ENCODE measurements around the gene TRIP11. TPM values are rescaled to one million over a fixed set of nuclear protein-coding genes. Genes with fewer than 3 reads are reported as not detected.

TRIP11 gene
- total and polyA plus RNA-seq, 8 donors: 4.2 to 58.7 (median 42.1) TPM

DNA sequence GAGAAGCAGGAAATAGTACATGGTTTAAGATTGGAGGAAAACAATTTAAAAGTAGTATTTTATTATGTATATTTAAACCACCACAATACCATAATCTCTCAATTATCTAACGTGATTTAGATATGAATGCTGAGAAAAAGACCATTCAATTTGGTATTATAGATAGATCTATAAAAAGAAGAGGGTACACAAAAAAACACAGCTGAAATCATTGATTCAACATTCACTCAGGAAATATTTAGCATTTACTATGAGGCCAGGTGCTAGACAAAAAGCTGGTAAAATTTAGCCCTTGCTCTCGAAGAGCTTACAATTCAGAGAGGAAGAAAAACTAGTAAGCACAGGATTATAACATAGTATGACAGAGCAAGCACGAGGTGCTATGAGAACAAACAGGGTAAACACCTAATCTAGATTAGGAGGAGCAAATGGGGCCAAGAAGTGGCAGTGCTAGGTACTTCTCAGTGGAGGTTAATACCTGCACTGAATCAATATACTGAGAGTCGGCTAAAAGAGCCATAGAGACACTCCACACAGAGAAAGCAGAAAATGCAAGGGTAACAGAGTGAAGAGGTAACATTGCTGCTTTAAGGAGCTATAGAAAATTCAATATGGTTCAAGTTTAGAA lies 27.6 kb downstream of the TRIP11 start:
- intact Hi-C loops (cut with DNase I): no loop called here
- FAIRE-seq (no peak), ATAC-seq (peak; percentile 84 to 94 (median 91)), DNase-seq (no peak)
- Histone ChIP-seq H3K4me1 (peaks cover 5 to 12% (median 9%) of the 10 kb centered on the region in 3 donors), H3K9me3 (no peaks in the 10 kb centered on the region), H3K27ac (no peak overlapping the region), H3K4me3 (no peak overlapping the region), H3K27me3 (no peaks in the 10 kb centered on the region), H3K36me3 (peaks cover 0 to 49% (median 19%) of the 10 kb centered on the region in 3 donors)
- TF ChIP-seq, protein P1, sequence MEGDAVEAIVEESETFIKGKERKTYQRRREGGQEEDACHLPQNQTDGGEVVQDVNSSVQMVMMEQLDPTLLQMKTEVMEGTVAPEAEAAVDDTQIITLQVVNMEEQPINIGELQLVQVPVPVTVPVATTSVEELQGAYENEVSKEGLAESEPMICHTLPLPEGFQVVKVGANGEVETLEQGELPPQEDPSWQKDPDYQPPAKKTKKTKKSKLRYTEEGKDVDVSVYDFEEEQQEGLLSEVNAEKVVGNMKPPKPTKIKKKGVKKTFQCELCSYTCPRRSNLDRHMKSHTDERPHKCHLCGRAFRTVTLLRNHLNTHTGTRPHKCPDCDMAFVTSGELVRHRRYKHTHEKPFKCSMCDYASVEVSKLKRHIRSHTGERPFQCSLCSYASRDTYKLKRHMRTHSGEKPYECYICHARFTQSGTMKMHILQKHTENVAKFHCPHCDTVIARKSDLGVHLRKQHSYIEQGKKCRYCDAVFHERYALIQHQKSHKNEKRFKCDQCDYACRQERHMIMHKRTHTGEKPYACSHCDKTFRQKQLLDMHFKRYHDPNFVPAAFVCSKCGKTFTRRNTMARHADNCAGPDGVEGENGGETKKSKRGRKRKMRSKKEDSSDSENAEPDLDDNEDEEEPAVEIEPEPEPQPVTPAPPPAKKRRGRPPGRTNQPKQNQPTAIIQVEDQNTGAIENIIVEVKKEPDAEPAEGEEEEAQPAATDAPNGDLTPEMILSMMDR (IDR thresholded peaks at IDR 0.05): no peak
- WGBS, 2 donors: 20 to 21% methylated on average over 4 of the region's 4 CpGs

DNA sequence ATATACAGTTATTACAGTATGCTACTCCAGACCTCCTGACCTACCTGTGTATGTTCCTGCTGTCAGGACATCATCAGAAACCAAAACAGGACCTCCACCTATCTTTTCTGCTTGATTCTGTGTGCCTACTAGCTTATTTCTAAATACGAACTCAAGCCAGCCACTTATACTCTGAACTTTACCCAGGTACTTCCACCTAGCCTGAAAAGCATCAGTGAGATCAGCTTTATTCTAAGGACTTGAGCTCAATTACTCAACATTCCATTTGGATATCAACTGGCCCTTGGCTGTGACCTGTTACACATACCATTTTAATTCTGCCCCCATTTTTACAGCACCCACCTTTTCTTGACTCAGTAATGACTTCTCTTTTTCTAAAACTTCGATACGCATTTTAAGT lies 29.2 kb downstream of the TRIP11 start:
- Histone ChIP-seq H3K27me3 (no peaks in the 10 kb centered on the region), H3K9me3 (no peaks in the 10 kb centered on the region), H3K27ac (no peak overlapping the region), H3K36me3 (peaks cover 0 to 53% (median 25%) of the 10 kb centered on the region in 3 donors), H3K4me1 (peaks cover 5 to 12% (median 6%) of the 10 kb centered on the region in 3 donors), H3K4me3 (no peak overlapping the region)
- intact Hi-C loops (cut with DNase I): no loop called here
- ATAC-seq (no peak), DNase-seq (no peak), FAIRE-seq (no peak)
- WGBS, 2 donors: 96% methylated on average over 3 of the region's 3 CpGs
- TF ChIP-seq, protein P1 (IDR thresholded peaks at IDR 0.05): no peak

DNA sequence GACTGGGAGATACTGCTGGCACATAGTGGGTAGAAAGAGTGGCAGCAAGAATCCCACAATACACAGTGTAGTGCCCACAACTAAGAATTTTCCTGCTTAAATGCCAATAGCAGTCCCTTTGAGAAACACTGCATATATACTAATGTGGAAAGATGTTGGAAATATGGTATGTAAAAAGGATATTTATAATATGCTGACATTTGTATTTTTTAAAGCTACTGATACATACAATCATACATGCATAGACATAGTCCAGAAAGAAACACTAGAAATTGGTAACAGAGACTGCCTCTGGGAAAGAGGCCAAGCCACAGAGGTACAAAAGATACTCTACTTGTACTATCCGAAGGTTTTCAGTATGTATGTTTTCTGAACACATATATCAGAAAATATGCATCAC lies 30.3 kb downstream of the TRIP11 start:
- H3K27ac ChIP-seq: no peak overlapping the region
- ATAC-seq: no peak
- DNase-seq: no peak
- no peaks in the 10 kb centered on the region for H3K27me3 ChIP-seq
- TF ChIP-seq, protein P1 (IDR thresholded peaks at IDR 0.05): no peak
- peaks cover 5 to 12% (median 6%) of the 10 kb centered on the region in 3 donors for H3K4me1 ChIP-seq
- no peak for FAIRE-seq
- peaks cover 0 to 51% (median 28%) of the 10 kb centered on the region in 3 donors for H3K36me3 ChIP-seq
- intact Hi-C loops (cut with DNase I): no loop called here
- 55 to 61% methylated on average over 1 of the region's 1 CpG for WGBS, 2 donors
- H3K9me3 ChIP-seq: no peaks in the 10 kb centered on the region
- no peak overlapping the region for H3K4me3 ChIP-seq

DNA sequence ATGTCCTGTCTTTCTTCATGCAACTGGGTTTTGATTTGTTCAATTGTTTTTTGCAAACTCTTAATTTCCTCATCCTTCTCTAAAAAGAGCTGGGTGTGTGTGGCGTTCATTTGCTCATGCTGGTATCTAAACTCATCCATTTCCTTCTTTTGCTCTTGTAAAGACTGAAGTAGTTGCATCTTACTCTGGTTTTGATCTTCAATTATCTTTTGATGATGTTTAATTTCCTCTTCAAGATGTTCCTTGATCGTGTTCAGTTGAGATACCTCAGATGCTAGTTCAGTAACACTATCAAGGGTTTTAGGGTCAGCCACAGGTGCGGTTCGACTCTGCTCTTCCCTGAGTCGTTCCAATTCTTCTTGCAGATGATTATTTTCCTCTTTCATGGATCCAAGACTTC lies 34.8 kb downstream of the TRIP11 start:
- 95% methylated on average over 5 of the region's 5 CpGs for WGBS, 2 donors
- TF ChIP-seq, protein P1 (IDR thresholded peaks at IDR 0.05): no peak
- peaks cover 0 to 50% (median 19%) of the 10 kb centered on the region in 3 donors for H3K36me3 ChIP-seq
- H3K4me1 ChIP-seq: peaks cover 0 to 10% (median 6%) of the 10 kb centered on the region in 3 donors
- no peak overlapping the region for H3K4me3 ChIP-seq
- no peak for FAIRE-seq
- no peak overlapping the region for H3K27ac ChIP-seq
- intact Hi-C loops (cut with DNase I): no loop called here
- no peak for ATAC-seq
- no peaks in the 10 kb centered on the region for H3K27me3 ChIP-seq
- no peaks in the 10 kb centered on the region for H3K9me3 ChIP-seq
- no peak for DNase-seq

DNA sequence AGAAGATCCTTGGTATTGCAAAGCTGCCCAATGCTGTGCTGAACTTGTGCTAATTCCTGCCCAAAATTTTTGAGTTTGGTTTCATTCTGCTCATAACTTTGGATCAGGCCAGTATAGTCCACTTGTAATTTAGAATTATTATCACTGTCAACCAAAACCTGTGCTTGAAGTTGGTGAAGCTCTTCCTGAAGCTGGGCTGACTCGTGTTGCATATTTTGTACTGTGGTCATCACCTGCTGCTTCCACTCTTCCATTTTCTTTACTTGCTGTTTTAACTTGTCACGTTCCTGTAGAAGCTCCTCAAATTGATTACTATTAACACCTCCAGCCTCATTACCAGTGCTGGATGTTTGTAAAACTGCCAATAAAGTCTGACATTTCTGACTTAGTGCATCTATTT lies 35.8 kb downstream of the TRIP11 start:
- Histone ChIP-seq H3K36me3 (peaks cover 0 to 41% (median 19%) of the 10 kb centered on the region in 3 donors), H3K27ac (no peak overlapping the region), H3K4me3 (no peak overlapping the region), H3K27me3 (no peaks in the 10 kb centered on the region), H3K9me3 (no peaks in the 10 kb centered on the region), H3K4me1 (peaks cover 0 to 10% (median 6%) of the 10 kb centered on the region in 3 donors)
- TF ChIP-seq, protein P1 (IDR thresholded peaks at IDR 0.05): no peak
- WGBS, 2 donors: 98% methylated on average over 2 of the region's 2 CpGs
- no peak for FAIRE-seq
- intact Hi-C loops (cut with DNase I): no loop called here
- no peak for DNase-seq
- no peak for ATAC-seq

Data from pancreas (tissue), 10 donors.